ENCODE measurements around the gene TUT7. TPM values are rescaled to one million over a fixed set of nuclear protein-coding genes. Genes with fewer than 3 reads are reported as not detected.
"Not testable (repeated sequence)": the region's sequence is repeated elsewhere in the genome, so short reads cannot be mapped to it uniquely, and the experiment has no call there.

TUT7 gene, protein sequence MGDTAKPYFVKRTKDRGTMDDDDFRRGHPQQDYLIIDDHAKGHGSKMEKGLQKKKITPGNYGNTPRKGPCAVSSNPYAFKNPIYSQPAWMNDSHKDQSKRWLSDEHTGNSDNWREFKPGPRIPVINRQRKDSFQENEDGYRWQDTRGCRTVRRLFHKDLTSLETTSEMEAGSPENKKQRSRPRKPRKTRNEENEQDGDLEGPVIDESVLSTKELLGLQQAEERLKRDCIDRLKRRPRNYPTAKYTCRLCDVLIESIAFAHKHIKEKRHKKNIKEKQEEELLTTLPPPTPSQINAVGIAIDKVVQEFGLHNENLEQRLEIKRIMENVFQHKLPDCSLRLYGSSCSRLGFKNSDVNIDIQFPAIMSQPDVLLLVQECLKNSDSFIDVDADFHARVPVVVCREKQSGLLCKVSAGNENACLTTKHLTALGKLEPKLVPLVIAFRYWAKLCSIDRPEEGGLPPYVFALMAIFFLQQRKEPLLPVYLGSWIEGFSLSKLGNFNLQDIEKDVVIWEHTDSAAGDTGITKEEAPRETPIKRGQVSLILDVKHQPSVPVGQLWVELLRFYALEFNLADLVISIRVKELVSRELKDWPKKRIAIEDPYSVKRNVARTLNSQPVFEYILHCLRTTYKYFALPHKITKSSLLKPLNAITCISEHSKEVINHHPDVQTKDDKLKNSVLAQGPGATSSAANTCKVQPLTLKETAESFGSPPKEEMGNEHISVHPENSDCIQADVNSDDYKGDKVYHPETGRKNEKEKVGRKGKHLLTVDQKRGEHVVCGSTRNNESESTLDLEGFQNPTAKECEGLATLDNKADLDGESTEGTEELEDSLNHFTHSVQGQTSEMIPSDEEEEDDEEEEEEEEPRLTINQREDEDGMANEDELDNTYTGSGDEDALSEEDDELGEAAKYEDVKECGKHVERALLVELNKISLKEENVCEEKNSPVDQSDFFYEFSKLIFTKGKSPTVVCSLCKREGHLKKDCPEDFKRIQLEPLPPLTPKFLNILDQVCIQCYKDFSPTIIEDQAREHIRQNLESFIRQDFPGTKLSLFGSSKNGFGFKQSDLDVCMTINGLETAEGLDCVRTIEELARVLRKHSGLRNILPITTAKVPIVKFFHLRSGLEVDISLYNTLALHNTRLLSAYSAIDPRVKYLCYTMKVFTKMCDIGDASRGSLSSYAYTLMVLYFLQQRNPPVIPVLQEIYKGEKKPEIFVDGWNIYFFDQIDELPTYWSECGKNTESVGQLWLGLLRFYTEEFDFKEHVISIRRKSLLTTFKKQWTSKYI (N-terminal part only)
- 15.0 TPM for total RNA-seq
- long read RNA-seq, full-length matches to known transcripts, result 2 of 8 reads
- long read RNA-seq, partial matches to known transcripts, result 3 of 8 reads
- long read RNA-seq, other reads (novel, unspliced or antisense), result 3 of 8 reads

GRCh38 chr9:86354011-86354817 is at the start of gene TUT7:
TUT7 (minus strand) TSS chr9:86354410; CDS start chr9:86353199, 1,211 bp downstream.
- Histone ChIP-seq H3K4me3 (peak within 1 kb of the TSS; percentile 91), H3K36me3 (peaks cover 17% of the 10 kb centered on the region), H3K9me3 (replicated peaks) (no peaks in the 10 kb centered on the region), H3K27me3 (ENCODE audit: low read depth) (no peaks in the 10 kb centered on the region), H3K27ac (replicated peaks) (peak within 1 kb of the TSS; percentile 96), H3K4me1 (peaks cover 59% of the 10 kb centered on the region)
- TF ChIP-seq, protein P1, sequence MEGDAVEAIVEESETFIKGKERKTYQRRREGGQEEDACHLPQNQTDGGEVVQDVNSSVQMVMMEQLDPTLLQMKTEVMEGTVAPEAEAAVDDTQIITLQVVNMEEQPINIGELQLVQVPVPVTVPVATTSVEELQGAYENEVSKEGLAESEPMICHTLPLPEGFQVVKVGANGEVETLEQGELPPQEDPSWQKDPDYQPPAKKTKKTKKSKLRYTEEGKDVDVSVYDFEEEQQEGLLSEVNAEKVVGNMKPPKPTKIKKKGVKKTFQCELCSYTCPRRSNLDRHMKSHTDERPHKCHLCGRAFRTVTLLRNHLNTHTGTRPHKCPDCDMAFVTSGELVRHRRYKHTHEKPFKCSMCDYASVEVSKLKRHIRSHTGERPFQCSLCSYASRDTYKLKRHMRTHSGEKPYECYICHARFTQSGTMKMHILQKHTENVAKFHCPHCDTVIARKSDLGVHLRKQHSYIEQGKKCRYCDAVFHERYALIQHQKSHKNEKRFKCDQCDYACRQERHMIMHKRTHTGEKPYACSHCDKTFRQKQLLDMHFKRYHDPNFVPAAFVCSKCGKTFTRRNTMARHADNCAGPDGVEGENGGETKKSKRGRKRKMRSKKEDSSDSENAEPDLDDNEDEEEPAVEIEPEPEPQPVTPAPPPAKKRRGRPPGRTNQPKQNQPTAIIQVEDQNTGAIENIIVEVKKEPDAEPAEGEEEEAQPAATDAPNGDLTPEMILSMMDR (IDR thresholded peaks at IDR 0.05; ENCODE audit: borderline replicate concordance), result no peak
- peak; percentile 95 for DNase-seq
- intact Hi-C loops (cut with micrococcal nuclease), result no loop called here

GRCh38 chr9:86402591-86402990 is 48.4 kb upstream of the TUT7 start:
- H3K36me3 ChIP-seq, result no peaks in the 10 kb centered on the region
- no peak for DNase-seq
- intact Hi-C loops (cut with micrococcal nuclease), result no loop called here
- H3K27ac ChIP-seq (replicated peaks), result no peak overlapping the region
- H3K9me3 ChIP-seq (replicated peaks), result no peaks in the 10 kb centered on the region
- TF ChIP-seq, protein P1 (IDR thresholded peaks at IDR 0.05; ENCODE audit: borderline replicate concordance), result no peak
- no peak overlapping the region for H3K4me3 ChIP-seq
- H3K27me3 ChIP-seq (ENCODE audit: low read depth), result peaks cover 19% of the 10 kb centered on the region
- peaks cover 21% of the 10 kb centered on the region for H3K4me1 ChIP-seq

- DNase-seq, result no peak
- no peaks in the 10 kb centered on the region for H3K4me1 ChIP-seq
- intact Hi-C loops (cut with micrococcal nuclease), result no loop called here
- H3K36me3 ChIP-seq, result no peaks in the 10 kb centered on the region
- H3K27me3 ChIP-seq (ENCODE audit: low read depth), result peaks cover 12% of the 10 kb centered on the region
- TF ChIP-seq, protein P1 (IDR thresholded peaks at IDR 0.05; ENCODE audit: borderline replicate concordance), result no peak
- no peak overlapping the region for H3K4me3 ChIP-seq
- H3K9me3 ChIP-seq (replicated peaks), result peaks cover 17% of the 10 kb centered on the region
- H3K27ac ChIP-seq (replicated peaks), result no peak overlapping the region
Observed at GRCh38 chr9:86396412-86396811, 42.2 kb upstream of the TUT7 start.

DNA sequence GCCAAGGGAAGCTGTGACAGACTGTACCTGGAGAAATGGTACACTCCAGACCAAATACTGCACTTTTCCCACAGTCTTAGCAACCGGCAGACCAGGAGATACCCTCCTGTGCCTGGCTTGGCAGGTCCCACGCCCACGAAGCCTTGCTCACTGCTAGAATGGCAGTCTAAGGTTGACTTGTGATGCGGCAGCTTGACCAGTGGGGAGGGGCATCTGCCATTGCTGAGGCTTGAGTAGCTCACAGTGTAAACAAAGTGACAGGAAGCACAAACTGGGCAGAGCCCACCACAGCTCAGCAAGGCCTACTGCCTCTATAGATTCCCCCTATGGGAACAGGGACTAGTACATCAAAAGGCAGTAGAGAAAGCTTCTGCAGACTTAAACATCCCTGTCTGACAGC is 36.0 kb upstream of the TUT7 start:
- H3K4me3 ChIP-seq; intact Hi-C loops (cut with micrococcal nuclease); DNase-seq; H3K4me1 ChIP-seq; H3K27ac ChIP-seq (replicated peaks); H3K36me3 ChIP-seq: not testable (repeated sequence)
- Histone ChIP-seq H3K27me3 (ENCODE audit: low read depth) (peaks cover 35% of the 10 kb centered on the region), H3K9me3 (replicated peaks) (peaks cover 18% of the 10 kb centered on the region)

- DNase-seq, result no peak
- H3K9me3 ChIP-seq (replicated peaks), result peaks cover 18% of the 10 kb centered on the region
- intact Hi-C loops (cut with micrococcal nuclease), result no loop called here
- H3K27ac ChIP-seq (replicated peaks), result no peak overlapping the region
- H3K36me3 ChIP-seq, result no peaks in the 10 kb centered on the region
- no peak overlapping the region for H3K4me3 ChIP-seq
- no peaks in the 10 kb centered on the region for H3K4me1 ChIP-seq
- TF ChIP-seq, protein P1 (IDR thresholded peaks at IDR 0.05; ENCODE audit: borderline replicate concordance), result no peak
- peaks cover 36% of the 10 kb centered on the region for H3K27me3 ChIP-seq (ENCODE audit: low read depth)
Observed at GRCh38 chr9:86389628-86390027, 35.4 kb upstream of the TUT7 start.

Measured in left ventricle myocardium inferior (tissue), 1 donor.